HFF-Myc (cell line): ENCODE results near the gene PGP.

Source experiments
- DNase-seq: peaks from one replicate; pipeline ENCODE4 v3.0.0-alpha.2; 2011; ENCODE audit warnings: low read depth; ENCODE audit errors: extremely low read depth
- H3K4me3 ChIP-seq: replicated peaks from 2 replicates; pipeline ENCODE4 v1.5.1; 2011; ENCODE audit warnings: low read depth, mild to moderate bottlenecking, control low read depth, low read length
- TF ChIP-seq, protein P1 (sequence below): IDR thresholded peaks from 2 replicates; pipeline ENCODE4 v1.5.1; 2012; ENCODE audit warnings: mild to moderate bottlenecking, low read depth, low read length, control low read depth; ENCODE audit errors: missing control alignments

The PGP gene

DNA sequence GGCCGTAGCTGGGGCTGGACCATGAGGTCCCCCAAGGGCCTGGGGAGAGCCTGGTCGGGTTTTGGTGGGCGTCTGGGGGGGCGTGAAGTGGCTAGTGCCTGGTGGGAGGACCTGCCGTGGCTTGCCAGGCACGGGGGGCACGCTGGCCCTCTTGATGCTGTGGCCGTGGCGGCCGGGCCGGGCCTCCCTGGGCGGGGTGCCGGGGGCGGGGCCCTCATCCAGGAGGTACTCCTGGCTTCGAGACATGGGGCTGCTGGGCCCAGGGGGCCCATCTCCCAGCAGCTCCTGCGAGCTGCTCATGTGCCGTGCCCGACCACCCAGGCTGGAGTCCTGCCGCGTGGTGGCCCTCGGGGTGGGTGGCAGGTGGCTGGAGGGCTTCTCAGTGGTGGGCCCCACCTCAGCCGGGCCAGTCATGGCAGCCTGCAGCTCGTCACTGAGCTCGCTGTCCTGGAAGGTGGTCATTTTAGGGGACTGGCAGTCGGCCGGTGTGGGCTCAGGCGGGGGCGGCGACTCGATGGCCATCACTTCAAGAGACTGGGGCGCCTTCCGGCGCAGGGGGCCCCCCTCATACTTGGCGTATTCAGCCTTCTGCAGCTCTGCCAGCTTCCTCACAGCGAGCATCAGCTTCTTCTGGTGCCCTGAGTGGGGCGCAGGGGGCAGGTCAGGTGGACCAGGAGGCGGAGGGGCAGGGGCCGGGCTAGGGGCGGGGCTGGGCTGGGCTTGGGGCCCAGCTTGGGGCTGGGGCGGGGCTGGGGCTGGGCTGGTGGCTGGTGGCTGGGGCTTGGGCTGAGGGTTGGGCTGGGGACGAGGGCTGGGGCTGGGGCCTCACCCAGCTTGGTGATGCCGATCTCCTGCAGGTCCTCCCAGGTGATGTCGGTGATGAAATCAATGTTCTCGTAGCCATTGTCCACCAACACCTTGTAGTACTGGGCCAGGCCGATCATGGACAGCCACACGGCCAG, 33.4 kb downstream of the PGP start:
- no peak for DNase-seq
- TF ChIP-seq, protein P1, sequence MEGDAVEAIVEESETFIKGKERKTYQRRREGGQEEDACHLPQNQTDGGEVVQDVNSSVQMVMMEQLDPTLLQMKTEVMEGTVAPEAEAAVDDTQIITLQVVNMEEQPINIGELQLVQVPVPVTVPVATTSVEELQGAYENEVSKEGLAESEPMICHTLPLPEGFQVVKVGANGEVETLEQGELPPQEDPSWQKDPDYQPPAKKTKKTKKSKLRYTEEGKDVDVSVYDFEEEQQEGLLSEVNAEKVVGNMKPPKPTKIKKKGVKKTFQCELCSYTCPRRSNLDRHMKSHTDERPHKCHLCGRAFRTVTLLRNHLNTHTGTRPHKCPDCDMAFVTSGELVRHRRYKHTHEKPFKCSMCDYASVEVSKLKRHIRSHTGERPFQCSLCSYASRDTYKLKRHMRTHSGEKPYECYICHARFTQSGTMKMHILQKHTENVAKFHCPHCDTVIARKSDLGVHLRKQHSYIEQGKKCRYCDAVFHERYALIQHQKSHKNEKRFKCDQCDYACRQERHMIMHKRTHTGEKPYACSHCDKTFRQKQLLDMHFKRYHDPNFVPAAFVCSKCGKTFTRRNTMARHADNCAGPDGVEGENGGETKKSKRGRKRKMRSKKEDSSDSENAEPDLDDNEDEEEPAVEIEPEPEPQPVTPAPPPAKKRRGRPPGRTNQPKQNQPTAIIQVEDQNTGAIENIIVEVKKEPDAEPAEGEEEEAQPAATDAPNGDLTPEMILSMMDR = no peak
- H3K4me3 ChIP-seq = no peak overlapping the region

DNA sequence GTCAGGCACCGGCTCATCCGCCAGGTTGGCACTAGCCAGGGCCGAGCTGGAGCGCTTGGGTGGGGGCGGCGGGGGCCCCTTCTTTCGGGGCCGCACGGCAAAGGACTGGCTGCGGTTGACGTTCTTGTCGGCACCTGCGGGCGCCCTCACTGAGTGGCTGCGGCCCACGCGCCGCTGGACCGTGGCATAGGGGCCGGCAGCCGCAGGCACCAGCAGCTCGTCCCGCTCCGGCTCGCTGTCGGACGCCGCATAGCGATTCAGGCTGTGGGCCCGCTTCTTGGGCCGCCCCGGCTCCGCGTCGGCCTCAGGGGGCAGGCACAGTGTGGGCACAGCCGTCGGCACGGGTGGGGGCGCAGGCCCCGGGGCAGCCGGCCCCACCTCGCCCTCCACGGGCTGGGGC, 34.2 kb downstream of the PGP start:
- TF ChIP-seq, protein P1 = no peak
- no peak overlapping the region for H3K4me3 ChIP-seq
- DNase-seq = no peak

GRCh38 chr16:2179576-2179975, 35.1 kb downstream of the PGP start:
- no peak overlapping the region for H3K4me3 ChIP-seq
- TF ChIP-seq, protein P1 = no peak
- DNase-seq = no peak

- no peak overlapping the region for H3K4me3 ChIP-seq
- no peak for DNase-seq
- TF ChIP-seq, protein P1 = no peak
Measured at GRCh38 chr16:2179107-2179501, 35.5 kb downstream of the PGP start.

GRCh38 chr16:2178321-2179106, 36.1 kb downstream of the PGP start:
- TF ChIP-seq, protein P1 = no peak
- no peak overlapping the region for H3K4me3 ChIP-seq
- DNase-seq = no peak

GRCh38 chr16:2177561-2177960, 37.1 kb downstream of the PGP start:
- H3K4me3 ChIP-seq = no peak overlapping the region
- TF ChIP-seq, protein P1 = no peak
- no peak for DNase-seq
